GDM1 (cell line): ENCODE data around the gene MAP6.

ENCODE experiments used
- DNase-seq: peaks from one replicate; lab custom pipeline; 2025; lab: John Stamatoyannopoulos, UW

Gene MAP6

GRCh38 chr11:75549370-75549958 lies 119.4 kb downstream of the MAP6 start:
- DNase-seq = no peak

GRCh38 chr11:75548595-75549272 lies 120.1 kb downstream of the MAP6 start:
- DNase-seq = no peak

GRCh38 chr11:75547617-75548058 lies 121.2 kb downstream of the MAP6 start:
- DNase-seq = no peak

GRCh38 chr11:75547177-75547576 lies 121.7 kb downstream of the MAP6 start:
- no peak for DNase-seq

- no peak for DNase-seq
Observed at GRCh38 chr11:75543806-75544205, 125.0 kb downstream of the MAP6 start.

- no peak for DNase-seq
Observed at GRCh38 chr11:75542088-75542438, 126.8 kb downstream of the MAP6 start.

- no peak for DNase-seq
Observed at GRCh38 chr11:75541193-75542087, 127.4 kb downstream of the MAP6 start.

GRCh38 chr11:75539459-75540334 lies 129.1 kb downstream of the MAP6 start:
- DNase-seq = no peak

- no peak for DNase-seq
Observed at GRCh38 chr11:75538150-75538942, 130.5 kb downstream of the MAP6 start.

- no peak for DNase-seq
Observed at GRCh38 chr11:75537740-75538139, 131.1 kb downstream of the MAP6 start.
